CD1c-positive myeloid dendritic cell (primary cell): ENCODE data around the gene CRYGN.

ENCODE experiments used
- DNase-seq: peaks from one replicate; pipeline ENCODE4 v3.0.0-alpha.2; 2016; ENCODE audit errors: extremely low spot score

CRYGN gene

DNA sequence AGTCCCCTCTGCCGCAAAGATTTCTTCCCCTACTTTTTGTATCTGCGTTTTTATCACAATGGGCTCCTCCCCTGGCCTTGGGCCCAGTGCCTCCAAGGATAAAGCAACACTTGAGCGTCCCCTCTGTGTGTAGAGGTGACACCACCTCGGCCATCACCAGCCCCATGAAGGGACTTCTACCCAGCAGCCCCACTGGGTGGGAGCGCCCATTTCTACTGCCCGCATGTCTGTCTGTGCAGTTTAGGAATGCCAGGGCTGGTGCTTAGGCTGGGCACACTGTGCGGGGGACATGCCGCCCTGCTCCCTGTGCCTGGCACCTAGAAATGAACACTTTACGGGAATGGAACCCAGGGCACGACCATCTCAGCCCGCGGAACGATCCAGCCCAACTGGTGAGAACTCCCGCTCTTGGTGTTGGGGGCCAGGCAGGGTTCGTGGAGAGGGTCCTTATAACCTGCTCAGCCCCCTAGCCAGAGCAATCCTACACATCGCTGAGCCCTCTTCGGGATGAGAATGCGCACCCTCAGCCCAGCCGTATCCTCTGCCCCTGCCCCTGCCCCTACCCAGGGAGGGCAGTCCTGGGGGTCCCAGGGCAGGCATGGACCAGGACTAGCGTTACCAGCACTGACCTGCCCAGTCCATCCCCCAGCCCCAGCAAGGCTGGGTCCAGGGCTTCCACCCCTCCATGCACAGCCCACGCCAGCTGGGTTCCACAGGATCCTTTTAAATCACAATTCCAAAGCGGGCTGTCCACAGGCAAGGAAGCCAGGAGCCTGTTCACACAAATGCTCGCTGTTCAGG is 12.8 kb downstream of the CRYGN start:
- no peak for DNase-seq

- DNase-seq, result no peak
These were observed 13.5 kb downstream of the CRYGN start for GRCh38 chr7:151426441-151426903.

- no peak for DNase-seq
These were observed 14.1 kb downstream of the CRYGN start for GRCh38 chr7:151425670-151426440.

GRCh38 chr7:151424799-151425198 is 15.1 kb downstream of the CRYGN start:
- DNase-seq, result no peak

DNA sequence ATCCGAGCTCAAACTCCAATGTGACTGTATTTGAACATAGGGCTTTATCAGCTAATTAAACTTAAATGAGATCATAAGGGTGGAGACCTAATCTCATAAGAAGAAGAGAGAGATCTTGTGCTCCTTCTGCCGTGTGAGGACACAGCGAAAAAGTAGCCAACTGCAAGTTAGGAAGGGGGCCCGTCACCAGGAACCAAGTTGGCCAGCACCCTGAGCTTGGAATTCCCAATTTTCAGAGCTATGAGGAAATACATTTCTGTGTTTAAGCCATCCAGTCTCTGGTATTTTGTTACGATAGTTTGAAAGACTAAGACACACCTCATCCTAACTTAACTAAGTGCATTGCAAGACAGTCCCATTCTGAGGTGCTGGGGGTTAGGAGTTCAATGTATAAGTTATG is 16.0 kb downstream of the CRYGN start:
- DNase-seq, result no peak

- no peak for DNase-seq
These were observed 16.7 kb downstream of the CRYGN start for GRCh38 chr7:151423226-151423625.

- DNase-seq, result no peak
These were observed 17.7 kb downstream of the CRYGN start for GRCh38 chr7:151422212-151422611.

DNA sequence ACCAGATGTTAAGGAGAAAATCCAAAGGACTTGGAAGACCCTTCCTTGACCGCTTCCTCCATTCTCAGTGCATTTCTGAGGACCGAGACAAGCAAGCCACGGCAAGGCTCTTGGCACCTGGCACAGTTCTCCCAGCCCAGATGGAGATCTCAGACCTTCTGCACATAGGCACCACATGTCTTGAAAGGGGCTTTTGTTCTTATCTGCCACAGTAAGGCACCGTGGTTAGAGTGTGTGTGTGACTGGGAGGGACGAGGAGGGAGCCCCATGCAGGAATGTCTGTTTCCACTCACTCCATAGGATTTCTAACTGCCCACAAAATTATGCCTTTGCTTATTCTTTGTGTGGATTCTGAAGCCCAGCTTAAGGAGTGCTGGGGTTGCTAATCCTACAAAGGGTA is 19.8 kb downstream of the CRYGN start:
- DNase-seq, result no peak

DNA sequence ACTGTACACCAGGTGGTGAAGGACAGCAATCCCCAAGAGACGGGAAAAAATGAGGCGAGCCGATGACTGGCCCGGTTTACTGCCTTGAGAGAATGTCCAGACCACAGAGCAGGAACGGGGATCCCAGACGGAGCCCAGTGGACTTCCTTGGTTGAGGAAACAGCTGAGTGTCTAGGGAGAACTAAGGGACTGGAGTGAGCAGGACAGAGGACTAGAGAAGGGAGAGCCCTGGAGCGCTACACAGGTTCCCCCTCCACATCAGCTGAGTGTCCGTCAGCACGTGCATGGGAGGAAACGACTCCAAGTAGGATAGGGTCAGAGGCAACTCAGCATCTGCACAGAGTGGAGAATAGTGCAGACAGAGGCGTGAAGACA is 23.0 kb downstream of the CRYGN start:
- peak; percentile 13 for DNase-seq

- DNase-seq, result no peak
These were observed 23.6 kb downstream of the CRYGN start for GRCh38 chr7:151416112-151416940.

DNA sequence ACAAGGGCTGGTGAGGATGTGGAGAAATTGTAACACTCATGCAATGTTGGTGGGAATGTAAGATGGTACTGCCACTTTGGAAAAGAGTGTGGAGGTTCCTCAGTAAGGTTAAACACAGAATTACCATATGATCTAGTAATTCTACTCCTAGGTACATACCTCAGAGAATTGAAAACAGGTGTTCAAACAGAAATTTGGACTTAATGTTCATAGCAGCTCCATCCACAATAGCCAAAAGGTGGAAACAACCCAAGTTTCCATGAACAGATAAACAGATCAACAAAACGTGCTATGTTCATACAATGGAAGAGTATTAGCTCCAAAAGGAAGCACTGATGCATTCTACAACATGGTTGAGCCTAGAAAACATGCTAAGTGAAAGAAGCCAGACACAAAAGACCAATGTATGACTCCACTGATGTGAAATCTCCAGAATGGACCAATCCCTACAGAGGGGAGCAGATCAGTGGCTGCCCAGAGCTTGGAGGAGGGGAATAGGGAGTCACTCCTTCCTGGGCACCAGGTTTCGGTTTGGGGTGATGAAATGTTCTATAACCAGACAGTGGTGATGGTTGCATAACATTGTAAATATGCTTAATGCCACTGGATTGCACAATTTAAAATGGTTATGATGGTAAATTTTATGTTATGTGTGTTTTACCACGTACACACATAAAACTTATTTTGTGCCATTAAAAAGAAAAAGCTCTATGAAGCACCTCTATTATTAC is 24.4 kb downstream of the CRYGN start:
- DNase-seq, result peak; percentile 74

GRCh38 chr7:151413241-151413640 is 26.7 kb downstream of the CRYGN start:
- no peak for DNase-seq

- no peak for DNase-seq
These were observed 27.6 kb downstream of the CRYGN start for GRCh38 chr7:151412318-151412717.

- peak; percentile 38 for DNase-seq
These were observed 28.4 kb downstream of the CRYGN start for GRCh38 chr7:151411551-151411950.

GRCh38 chr7:151410405-151411390 is 29.2 kb downstream of the CRYGN start:
- DNase-seq, result no peak

GRCh38 chr7:151409667-151410404 is 30.1 kb downstream of the CRYGN start, which contains the start of gene WDR86:
WDR86 (minus strand) TSS chr7:151410038; CDS start chr7:151409589, 449 bp downstream.
- DNase-seq, result no peak

GRCh38 chr7:151408839-151409666 is 30.9 kb downstream of the CRYGN start:
- peak; percentile 54 for DNase-seq

DNA sequence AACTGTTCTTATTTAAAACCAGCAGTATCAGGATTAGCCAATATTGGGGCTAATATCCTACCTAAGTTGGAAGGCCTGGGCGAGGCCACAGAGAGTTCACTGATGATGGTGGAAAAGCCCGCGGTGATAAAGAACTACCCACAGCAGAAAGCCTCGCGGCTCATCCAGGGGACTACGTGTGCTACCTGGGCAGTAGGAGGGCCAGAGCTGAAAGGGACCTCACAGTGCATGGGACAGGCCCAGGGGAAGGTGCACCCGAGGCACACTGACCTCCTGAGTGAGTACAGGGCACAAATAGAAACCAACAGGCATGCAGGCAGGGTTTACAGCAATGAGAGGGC is 31.5 kb downstream of the CRYGN start:
- no peak for DNase-seq
